ENCODE data around the gene ATG10. TPM values are rescaled to one million over a fixed set of nuclear protein-coding genes. Genes with fewer than 3 reads are reported as not detected.

Gene ATG10
- total and polyA plus RNA-seq, 2 of the 8 experiments (the other 6 are each of a cell fraction or from before 2014, with no cell fraction given): 3.7 to 8.8 TPM

GRCh38 chr5:82106207-82106606 is 134.4 kb downstream of the ATG10 start:
- CTCF ChIA-PET (ENCODE audit: partially characterized antibody): interaction anchor here (0.7 to 3.5 kb wide), 16 partner anchors 11 to 763 kb away, joined by 3 to 19 read pairs (median 4); no protein-coding TSS in a partner anchor
- no peaks in the 10 kb centered on the region for H3K9me3 ChIP-seq (ENCODE audit: insufficient read depth in 2 of 2, low read depth in 1 of 2, low read length in 1 of 2)
- no peak overlapping the region for H2AFZ ChIP-seq (ENCODE audit: low read length)
- H3K23me2 ChIP-seq (ENCODE audit: low read depth, low read length): no peaks in the 10 kb centered on the region
- no peak overlapping the region for H3K14ac ChIP-seq (ENCODE audit: insufficient read length)
- DNase-seq (ENCODE audit: low read depth in 1 of 2, low spot score in 2 of 2) (no peak), FAIRE-seq (no peak)
- no peak overlapping the region for H4K91ac ChIP-seq (replicated peaks; ENCODE audit: insufficient read length, low read length)
- H3K9ac ChIP-seq (replicated peaks in 1 of 4; ENCODE audit: extremely low read depth in 1 of 4, low read depth in 3 of 4, low read length in 3 of 4): no peak overlapping the region
- H3K36me3 ChIP-seq (ENCODE audit: control insufficient read depth in 2 of 4, insufficient read depth in 4 of 4, low read length in 3 of 4): no peaks in the 10 kb centered on the region
- H3K4me3 ChIP-seq (ENCODE audit: extremely low read depth in 1 of 4, insufficient read depth in 2 of 4, low read depth in 3 of 4, low read length in 4 of 4): no peak overlapping the region
- H3K4me2 ChIP-seq (ENCODE audit: insufficient read depth in 1 of 2, low read depth in 2 of 2, low read length in 2 of 2): no peak overlapping the region
- H3K4me1 ChIP-seq (replicated peaks in 1 of 4; ENCODE audit: control insufficient read depth in 3 of 4, insufficient read depth in 4 of 4, low read length in 3 of 4): peaks cover 0 to 7% (median 1%) of the 10 kb centered on the region in 4 experiments; a peak in 3 of 7 replicates
- H3K56ac ChIP-seq (replicated peaks; ENCODE audit: insufficient read length, low read depth, low read length): no peak overlapping the region
- H2BK5ac ChIP-seq (ENCODE audit: low read depth, low read length): no peak overlapping the region
- H2BK20ac ChIP-seq (ENCODE audit: low read length): no peak overlapping the region
- H4K5ac ChIP-seq (ENCODE audit: insufficient read length, low read depth, low read length): no peak overlapping the region
- H3K18ac ChIP-seq (ENCODE audit: extremely low read depth, low read length): no peak overlapping the region
- H3K79me2 ChIP-seq (ENCODE audit: control insufficient read depth in 1 of 2, insufficient read depth in 2 of 2, low read length in 2 of 2): no peaks in the 10 kb centered on the region
- TF ChIP-seq SP4 (IDR thresholded peaks at IDR 0.05; ENCODE audit: low read length): no peak
- TF ChIP-seq SRF (IDR thresholded peaks at IDR 0.05; ENCODE audit: low read depth, low read length): no peak
- TF ChIP-seq EGR1 (IDR thresholded peaks at IDR 0.05; ENCODE audit: borderline replicate concordance, low read depth, low read length): no peak
- TF ChIP-seq KDM5A (IDR thresholded peaks at IDR 0.05; ENCODE audit: low read length): no peak
- TF ChIP-seq, protein P1, sequence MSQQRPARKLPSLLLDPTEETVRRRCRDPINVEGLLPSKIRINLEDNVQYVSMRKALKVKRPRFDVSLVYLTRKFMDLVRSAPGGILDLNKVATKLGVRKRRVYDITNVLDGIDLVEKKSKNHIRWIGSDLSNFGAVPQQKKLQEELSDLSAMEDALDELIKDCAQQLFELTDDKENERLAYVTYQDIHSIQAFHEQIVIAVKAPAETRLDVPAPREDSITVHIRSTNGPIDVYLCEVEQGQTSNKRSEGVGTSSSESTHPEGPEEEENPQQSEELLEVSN (IDR thresholded peaks at IDR 0.05): no peak
- TF ChIP-seq SIX5 (IDR thresholded peaks at IDR 0.05; ENCODE audit: low read depth, low read length): no peak
- no peak for TF ChIP-seq MAFK (IDR thresholded peaks at IDR 0.05; ENCODE audit: low read depth, low read length)
- TF ChIP-seq EZH2 (IDR thresholded peaks at IDR 0.05; ENCODE audit: low read depth, low read length, severe bottlenecking): no peak
- TF ChIP-seq HDAC2 (IDR thresholded peaks at IDR 0.05; ENCODE audit: borderline replicate concordance in 1 of 2, low read depth in 2 of 2, low read length in 2 of 2): no peak
- TF ChIP-seq SAP30 (IDR thresholded peaks at IDR 0.05; ENCODE audit: insufficient read depth, insufficient replicate concordance, low read length): no peak
- no peak for TF ChIP-seq KDM1A (IDR thresholded peaks at IDR 0.05; ENCODE audit: borderline replicate concordance, low read length)
- no peak for TF ChIP-seq CTBP2 (IDR thresholded peaks at IDR 0.05; ENCODE audit: borderline replicate concordance, insufficient read depth, insufficient read length, low read length)
- TF ChIP-seq TAF7 (optimal IDR thresholded peaks at IDR 0.05; ENCODE audit: borderline replicate concordance, low read depth, low read length): no peak
- H2AK5ac ChIP-seq (ENCODE audit: low read depth, low read length): no peak overlapping the region
- no peak overlapping the region for H2BK12ac ChIP-seq (ENCODE audit: low read depth, low read length)
- H3K79me1 ChIP-seq (ENCODE audit: low read depth, low read length): no peaks in the 10 kb centered on the region
- H2BK120ac ChIP-seq (replicated peaks; ENCODE audit: low read depth, low read length): no peak overlapping the region
- no peak overlapping the region for H3K23ac ChIP-seq (ENCODE audit: insufficient read length)
- H2BK15ac ChIP-seq (ENCODE audit: low read length): no peak overlapping the region
- H4K20me1 ChIP-seq (replicated peaks in 1 of 2; ENCODE audit: control insufficient read depth in 1 of 2, insufficient read depth in 2 of 2, low read length in 2 of 2): no peaks in the 10 kb centered on the region
- H3K27me3 ChIP-seq (replicated peaks in 1 of 4; ENCODE audit: control insufficient read depth in 3 of 4, extremely low read depth in 1 of 4, insufficient read depth in 3 of 4, low read length in 3 of 4): no peaks in the 10 kb centered on the region
- no peak overlapping the region for H3K27ac ChIP-seq (ENCODE audit: low read depth, low read length)
- POLR2A ChIA-PET (ENCODE audit: partially characterized antibody): interaction anchor here (1.0 to 1.3 kb wide), 3 partner anchors 81 to 255 kb away, joined by 3 read pairs; partner anchors contain the start of gene ATG10
- no peak overlapping the region for H3K4ac ChIP-seq (replicated peaks; ENCODE audit: insufficient read length, low read depth, low read length)
- WGBS, 2 experiments (ENCODE audit: extremely low coverage in 1 of 2, insufficient coverage in 1 of 2, insufficient read length in 1 of 2, insufficient replicate concordance in 2 of 2, low coverage in 1 of 2, low lambda C conversion rate in 2 of 2, missing lambda C conversion rate in 1 of 2): 80% methylated on average over 3 of the region's 3 CpGs; no CpG with 5 or more reads in 1 of the 2 experiments
- no peak overlapping the region for H4K8ac ChIP-seq (ENCODE audit: extremely low read depth, insufficient read depth, low read length)

Data from H1 (cell line).